Kidney (tissue), 14 donors: Measurements from ENCODE around the gene ATF7IP2. TPM values are rescaled to one million over a fixed set of nuclear protein-coding genes. Genes with fewer than 3 reads are reported as not detected.

ENCODE experiments used
- DNase-seq, 5 donors: peaks; one replicate each; pipeline ENCODE4 v3.0.0-alpha.2; 2013 to 2020
- FAIRE-seq: peaks from 2 replicates; lab custom pipeline; 2012; peaks lifted over from hg19 to GRCh38; lab: Jason Lieb, UNC
- H3K27ac ChIP-seq, 2 donors: one replicate each; pipeline ENCODE4 v1.7.0; 2013; ENCODE audit warnings: low read depth in 2 of 2, low read length in 2 of 2, inconsistent platforms in 1 of 2
- H3K27me3 ChIP-seq: one replicate; pipeline ENCODE4 v1.7.1; 2013; ENCODE audit warnings: low read length, inconsistent platforms; ENCODE audit not compliant: control insufficient read depth, insufficient read depth
- H3K36me3 ChIP-seq, 3 donors: one replicate each; pipeline versions ENCODE4 v1.7.0 to v1.7.1; 2013; ENCODE audit warnings: low read length in 3 of 3, control low read depth in 1 of 3, inconsistent platforms in 1 of 3; ENCODE audit not compliant: insufficient read depth in 3 of 3, control insufficient read depth in 2 of 3
- H3K4me1 ChIP-seq, 3 donors: one replicate each; pipeline versions ENCODE4 v1.7.0 to v1.7.1; 2013; ENCODE audit warnings: low read length in 3 of 3, inconsistent platforms in 1 of 3, low read depth in 1 of 3; ENCODE audit not compliant: control insufficient read depth in 2 of 3, insufficient read depth in 2 of 3
- H3K4me3 ChIP-seq, 3 donors: one replicate each; pipeline versions ENCODE4 v1.7.0 to v1.8.1; 2013; ENCODE audit warnings: low read length in 3 of 3, control low read depth in 1 of 3, inconsistent platforms in 1 of 3
- H3K9ac ChIP-seq, 3 donors: one replicate each; pipeline versions ENCODE4 v1.7.0 to v1.7.1; 2013; ENCODE audit warnings: low read length in 3 of 3, control low read depth in 1 of 3, inconsistent platforms in 1 of 3
- H3K9me3 ChIP-seq, 3 donors: one replicate each; pipeline versions ENCODE4 v1.7.0 to v1.7.1; 2013; ENCODE audit warnings: low read length in 3 of 3, control low read depth in 1 of 3, inconsistent platforms in 1 of 3; ENCODE audit not compliant: control insufficient read depth in 2 of 3, insufficient read depth in 1 of 3
- intact Hi-C: fragments of 100-400 bp; cut with DNase I; formaldehyde crosslinking; loops from one replicate; pipeline ENCODE4 v1.11.1; 2022
- polyA plus RNA-seq: library from polyadenylated mRNA; stranded (reverse); fragments of 350-450 nt; fragmentation: Illumina TruSeq; extraction: RNeasy Lipid Tissue Mini Kit (QIAGEN cat#74804); gene quantifications from one replicate; pipeline ENCODE4 v1.2.3, GENCODE V29; 2014; ENCODE audit warnings: low read depth, low replicate concordance; ENCODE audit not compliant: insufficient read depth
- total RNA-seq: library from RNA; stranded (reverse); fragmentation: NEBNext Ultra II Directional; extraction: Animal tissue kit (Norgen Biotek cat#: 25700); gene quantifications from one replicate; pipeline ENCODE4 v1.2.1, GENCODE V29; 2021
- TF ChIP-seq, protein P1 (sequence below): IDR thresholded peaks from 3 replicates; pipeline ENCODE4 v1.5.1; 2012; ENCODE audit warnings: mild to moderate bottlenecking, moderate library complexity, borderline replicate concordance; ENCODE audit not compliant: insufficient read depth; ENCODE audit errors: extremely low read depth
- donor health status: control.
- donor health status: control.
- donor health status: control.
- donor health status: control.
- donor health status: control.
- donor health status: DM: yes; HTN: yes; CAD: no.
- donor health status: Normal renal cell carcinoma (clear cell type).

The ATF7IP2 gene
- total and polyA plus RNA-seq, 2 donors from 2014 or later, result 17.1 to 20.2 TPM

GRCh38 chr16:10371592-10371991 lies 14.3 kb upstream of the ATF7IP2 start:
- Histone ChIP-seq H3K27ac (no peak overlapping the region), H3K4me3 (no peak overlapping the region), H3K9me3 (peaks cover 0 to 5% (median 0%) of the 10 kb centered on the region in 3 donors), H3K4me1 (no peaks in the 10 kb centered on the region), H3K9ac (no peak overlapping the region), H3K27me3 (no peaks in the 10 kb centered on the region), H3K36me3 (no peaks in the 10 kb centered on the region)
- FAIRE-seq (no peak), DNase-seq (no peak)
- intact Hi-C loops, result no loop called here
- TF ChIP-seq, protein P1, sequence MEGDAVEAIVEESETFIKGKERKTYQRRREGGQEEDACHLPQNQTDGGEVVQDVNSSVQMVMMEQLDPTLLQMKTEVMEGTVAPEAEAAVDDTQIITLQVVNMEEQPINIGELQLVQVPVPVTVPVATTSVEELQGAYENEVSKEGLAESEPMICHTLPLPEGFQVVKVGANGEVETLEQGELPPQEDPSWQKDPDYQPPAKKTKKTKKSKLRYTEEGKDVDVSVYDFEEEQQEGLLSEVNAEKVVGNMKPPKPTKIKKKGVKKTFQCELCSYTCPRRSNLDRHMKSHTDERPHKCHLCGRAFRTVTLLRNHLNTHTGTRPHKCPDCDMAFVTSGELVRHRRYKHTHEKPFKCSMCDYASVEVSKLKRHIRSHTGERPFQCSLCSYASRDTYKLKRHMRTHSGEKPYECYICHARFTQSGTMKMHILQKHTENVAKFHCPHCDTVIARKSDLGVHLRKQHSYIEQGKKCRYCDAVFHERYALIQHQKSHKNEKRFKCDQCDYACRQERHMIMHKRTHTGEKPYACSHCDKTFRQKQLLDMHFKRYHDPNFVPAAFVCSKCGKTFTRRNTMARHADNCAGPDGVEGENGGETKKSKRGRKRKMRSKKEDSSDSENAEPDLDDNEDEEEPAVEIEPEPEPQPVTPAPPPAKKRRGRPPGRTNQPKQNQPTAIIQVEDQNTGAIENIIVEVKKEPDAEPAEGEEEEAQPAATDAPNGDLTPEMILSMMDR, result no peak

DNA sequence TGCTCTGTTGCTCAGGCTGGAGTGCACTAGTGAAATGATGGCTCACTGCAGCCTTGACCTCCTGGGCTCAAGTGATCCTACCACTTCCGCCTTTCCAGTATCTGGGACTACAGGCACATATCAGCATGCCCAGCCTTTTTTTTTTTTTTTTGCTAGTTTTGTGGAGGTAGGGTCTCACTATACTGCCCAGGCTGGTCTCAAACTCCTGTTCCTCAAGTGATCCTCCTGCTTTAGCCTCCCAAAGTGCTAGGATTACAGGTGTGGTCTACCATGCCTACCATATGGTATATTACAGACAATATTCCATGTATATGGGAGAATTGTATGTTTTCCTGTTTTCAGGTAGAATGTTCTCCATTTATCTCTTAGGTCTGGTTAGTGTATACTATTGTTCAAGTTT lies 12.3 kb upstream of the ATF7IP2 start:
- intact Hi-C loops, result no loop called here
- no peaks in the 10 kb centered on the region for H3K4me1 ChIP-seq
- no peak overlapping the region for H3K27ac ChIP-seq
- no peak overlapping the region for H3K9ac ChIP-seq
- TF ChIP-seq, protein P1, result no peak
- FAIRE-seq (no peak), DNase-seq (no peak)
- H3K27me3 ChIP-seq, result no peaks in the 10 kb centered on the region
- no peak overlapping the region for H3K4me3 ChIP-seq
- no peaks in the 10 kb centered on the region for H3K36me3 ChIP-seq
- H3K9me3 ChIP-seq, result peaks cover 0 to 5% (median 0%) of the 10 kb centered on the region in 3 donors

DNA sequence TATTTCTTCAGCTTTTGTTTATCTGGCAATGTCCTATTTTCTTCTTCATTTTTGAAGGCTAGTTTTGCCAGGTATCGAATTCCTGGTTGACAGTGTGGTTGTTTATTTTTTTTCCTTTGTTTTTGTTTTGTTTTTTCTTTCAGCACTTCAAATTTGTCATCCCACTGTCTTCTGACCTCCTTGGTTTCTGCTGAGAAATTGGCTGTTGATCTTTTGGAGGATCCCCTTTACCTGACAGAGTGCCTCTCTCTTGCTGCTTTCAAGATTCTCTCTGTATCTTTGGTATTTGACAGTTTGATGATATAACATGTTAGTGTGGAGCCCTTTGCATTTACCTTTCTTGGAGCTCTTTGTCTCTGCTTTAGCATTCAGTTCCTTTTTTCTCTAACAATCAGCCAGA lies 9.6 kb upstream of the ATF7IP2 start:
- Histone ChIP-seq H3K9ac (no peak overlapping the region), H3K4me1 (no peaks in the 10 kb centered on the region), H3K36me3 (no peaks in the 10 kb centered on the region), H3K27me3 (no peaks in the 10 kb centered on the region), H3K27ac (no peak overlapping the region), H3K9me3 (no peaks in the 10 kb centered on the region), H3K4me3 (no peak overlapping the region)
- FAIRE-seq, result no peak
- TF ChIP-seq, protein P1, result no peak
- intact Hi-C loops, result no loop called here
- no peak for DNase-seq

DNA sequence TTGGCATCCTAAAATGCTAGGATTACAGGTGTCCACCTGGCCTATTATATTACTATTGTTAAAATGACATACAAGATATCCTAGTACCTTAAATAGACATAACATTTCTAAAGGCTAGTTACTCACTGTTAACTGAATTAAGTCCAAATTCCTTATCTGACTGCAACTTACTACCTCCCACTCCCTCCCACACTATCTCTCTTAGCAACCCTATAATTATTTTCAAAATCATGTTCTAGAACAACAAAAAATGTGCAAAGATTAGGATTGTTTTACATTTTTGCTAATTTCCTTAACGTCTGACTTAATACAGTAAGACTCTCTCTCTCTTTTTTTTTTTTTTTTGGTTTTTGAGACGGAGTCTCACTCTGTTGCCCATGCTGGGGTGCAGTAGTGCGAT lies 2.2 kb upstream of the ATF7IP2 start:
- H3K4me1 ChIP-seq, result peaks cover 0 to 4% (median 0%) of the 10 kb centered on the region in 3 donors
- TF ChIP-seq, protein P1, result no peak
- intact Hi-C loops, result no loop called here
- FAIRE-seq (no peak), DNase-seq (no peak)
- no peak overlapping the region for H3K27ac ChIP-seq
- H3K27me3 ChIP-seq, result no peaks in the 10 kb centered on the region
- no peaks in the 10 kb centered on the region for H3K36me3 ChIP-seq
- no peak overlapping the region for H3K9ac ChIP-seq
- H3K4me3 ChIP-seq, result no peak overlapping the region
- no peaks in the 10 kb centered on the region for H3K9me3 ChIP-seq
